Measurements from ENCODE around the gene USP32. TPM values are rescaled to one million over a fixed set of nuclear protein-coding genes. Genes with fewer than 3 reads are reported as not detected.
"Not testable (repeated sequence)": the region's sequence is repeated elsewhere in the genome, so short reads cannot be mapped to it uniquely, and the experiment has no call there.

The USP32 gene
- total RNA-seq, 2 experiments from 2014 or later: 26.6 to 27.0 TPM

DNA sequence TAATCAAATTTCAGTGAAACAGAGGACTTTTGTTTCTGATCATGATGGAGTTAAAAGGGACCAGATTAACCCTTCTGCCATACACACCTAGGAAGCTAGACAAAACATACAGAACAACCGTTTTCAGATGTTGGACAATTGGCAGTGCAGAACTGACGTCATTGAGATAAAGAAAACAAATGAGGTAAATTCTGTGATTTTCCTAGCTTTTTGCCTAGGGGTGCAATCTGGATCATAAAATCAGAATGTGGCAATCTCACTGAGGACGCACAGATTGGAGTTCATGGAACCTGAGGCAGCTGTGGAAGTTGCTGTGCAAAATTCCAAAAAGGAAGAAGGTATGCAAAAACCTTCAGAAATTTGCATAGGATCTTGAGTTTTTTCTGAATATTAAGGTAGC is 15.0 kb upstream of the USP32 start:
- CTCF ChIA-PET: interaction anchor here (0.7 kb wide), 1 partner anchor 146 kb away, joined by 4 read pairs; no protein-coding TSS in a partner anchor
- POLR2A ChIA-PET: no interaction called here

DNA sequence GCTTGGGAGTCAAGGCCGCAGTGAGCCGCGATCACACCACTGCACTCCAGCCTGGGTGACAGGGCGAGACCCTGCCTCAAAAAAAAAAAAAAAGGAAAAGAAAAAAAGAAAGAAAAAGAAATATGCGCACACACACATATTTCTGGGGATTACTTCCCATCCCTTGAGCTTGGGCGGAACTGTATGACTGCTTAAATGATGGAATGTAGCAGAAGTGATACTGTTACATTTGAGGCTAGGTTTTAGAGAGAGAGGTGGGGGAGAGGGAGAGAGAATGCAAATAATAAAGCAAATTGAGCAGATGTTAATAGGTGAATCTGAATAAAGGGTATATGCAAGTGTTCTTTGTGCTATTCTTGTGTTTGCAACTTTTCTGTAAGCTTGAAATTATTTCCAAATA is 12.0 kb upstream of the USP32 start:
- POLR2A ChIA-PET: no interaction called here
- CTCF ChIA-PET: interaction anchor here (0.8 kb wide), 1 partner anchor 264 kb away, joined by 4 read pairs; no protein-coding TSS in a partner anchor

DNA sequence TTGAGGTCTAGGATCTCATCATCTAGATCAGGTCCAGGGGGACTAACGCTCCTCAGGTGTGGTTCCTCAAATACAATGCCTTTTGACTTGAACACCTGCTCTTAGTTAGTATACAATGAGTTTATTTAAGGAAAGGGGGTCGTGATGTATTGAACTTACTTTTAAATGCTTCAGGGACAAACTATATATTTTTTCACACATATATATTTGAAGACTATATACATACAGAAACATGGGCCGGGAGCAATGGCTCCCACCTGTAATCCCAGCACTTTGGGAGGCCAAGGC is 11.5 kb upstream of the USP32 start:
- CTCF ChIA-PET: no interaction called here
- POLR2A ChIA-PET: no interaction called here

DNA sequence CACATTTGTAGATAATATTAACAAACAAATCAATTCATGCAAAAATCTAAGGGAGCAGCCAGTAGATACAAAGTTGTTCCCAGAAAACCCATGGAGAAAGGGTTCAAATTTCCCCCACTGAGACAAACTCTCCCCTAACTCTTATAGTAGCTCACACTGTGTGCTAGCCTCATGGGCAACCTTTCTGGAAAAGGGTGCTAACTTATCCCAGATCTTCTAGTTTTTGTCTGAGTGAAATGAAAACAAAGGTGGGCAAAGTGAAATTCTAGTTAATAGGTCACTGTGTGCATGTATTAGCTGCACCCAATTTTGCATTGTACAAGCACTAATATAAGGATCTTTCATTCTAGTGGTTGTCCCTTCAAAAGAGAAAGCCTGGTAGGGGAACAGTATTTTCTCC is 9.9 kb upstream of the USP32 start:
- ChIA-PET CTCF (interaction anchor here (1.0 kb wide), 1 partner anchor 202 kb away, joined by 3 read pairs; no protein-coding TSS in a partner anchor), POLR2A (no interaction called here)

DNA sequence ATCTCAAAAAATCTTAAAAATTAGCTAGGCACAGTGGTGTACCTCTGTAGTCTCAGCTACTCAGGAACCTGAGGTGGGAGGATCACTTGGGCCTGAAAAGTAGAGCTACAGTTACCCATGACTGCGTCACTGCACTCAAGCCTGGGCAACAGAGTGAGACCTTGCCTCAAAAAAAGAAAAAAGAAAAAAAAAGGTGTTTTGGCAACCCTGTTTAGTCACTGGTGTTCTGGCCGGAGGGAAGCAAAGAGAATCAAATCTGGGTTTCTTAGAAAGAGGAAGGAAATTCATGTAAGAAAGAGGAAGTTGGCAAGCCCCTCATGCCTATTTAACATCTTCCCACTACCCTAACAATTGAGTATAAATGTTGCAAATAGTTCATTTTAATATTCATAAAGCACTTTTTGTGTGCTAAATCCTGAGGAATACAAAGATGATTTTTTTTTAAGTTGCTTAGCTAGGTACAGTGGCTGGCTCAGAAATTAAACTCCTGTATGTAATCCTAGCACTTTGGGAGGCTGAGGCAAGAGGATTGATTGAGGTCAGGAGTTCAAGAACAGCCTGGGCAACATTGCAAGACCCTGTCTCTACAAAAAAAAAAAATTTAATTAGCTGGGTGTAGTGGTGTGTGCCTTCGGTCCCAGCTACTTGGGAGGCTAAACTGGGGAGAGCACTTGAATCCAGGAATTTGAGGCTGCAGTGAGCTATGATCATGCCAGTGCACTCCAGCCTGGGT is 6.5 kb upstream of the USP32 start:
- POLR2A ChIA-PET: no interaction called here
- CTCF ChIA-PET: interaction anchor here (1.1 kb wide), 1 partner anchor 23 kb away, joined by 4 read pairs; no protein-coding TSS in a partner anchor

DNA sequence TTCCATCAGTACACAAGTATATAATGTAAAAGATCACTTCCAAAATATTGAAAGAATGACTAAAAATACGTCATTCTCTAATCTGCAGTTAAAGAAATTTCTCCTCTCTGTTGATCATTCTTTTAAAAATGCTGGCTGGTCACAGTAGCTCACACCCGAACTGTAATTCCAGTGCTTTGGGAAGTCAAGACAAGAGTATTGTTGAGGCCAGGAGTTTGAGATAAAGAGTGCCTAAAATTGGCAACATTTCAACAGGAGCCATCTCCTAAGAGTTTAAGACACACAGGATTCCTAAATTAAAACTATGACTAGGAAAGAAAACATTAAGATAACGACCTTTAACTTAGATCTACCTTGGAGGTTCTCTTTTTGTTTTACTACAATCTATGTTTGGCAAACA is 4.5 kb upstream of the USP32 start:
- CTCF ChIA-PET: interaction anchor here (1.2 kb wide), 2 partner anchors 11 to 25 kb away, joined by 4 read pairs; no protein-coding TSS in a partner anchor

DNA sequence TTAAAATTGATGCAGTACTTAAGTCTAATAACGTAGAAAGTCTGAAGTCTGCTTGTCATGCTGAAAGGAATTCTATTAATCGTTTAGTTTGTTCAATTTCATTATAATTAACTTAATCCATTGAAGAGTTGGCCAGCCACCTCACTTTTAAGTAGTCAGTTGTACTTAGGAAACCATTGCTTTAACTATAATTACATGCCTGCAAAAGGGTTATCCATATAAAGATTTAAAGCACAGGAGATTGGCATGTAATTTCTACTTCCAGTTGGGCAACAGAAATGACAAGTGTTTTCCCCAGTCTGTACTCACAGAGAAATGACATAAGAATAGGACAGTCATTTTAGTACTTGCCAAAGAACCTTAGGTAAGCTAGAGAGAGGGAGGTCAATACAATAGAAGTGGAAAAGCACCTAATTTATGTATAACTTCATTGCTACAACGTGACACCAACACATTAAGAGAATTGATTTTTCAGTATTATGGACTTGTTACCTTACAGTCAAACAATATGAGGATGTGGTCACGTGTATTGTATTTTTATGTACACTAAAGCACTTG is 3.7 kb upstream of the USP32 start:
- ChIA-PET POLR2A (no interaction called here), CTCF (interaction anchor here (1.2 kb wide), 1 partner anchor 12 kb away, joined by 4 read pairs; no protein-coding TSS in a partner anchor)

More for the DNA sequence above, 4.5 kb upstream of the USP32 start:
- POLR2A ChIA-PET: no interaction called here

DNA sequence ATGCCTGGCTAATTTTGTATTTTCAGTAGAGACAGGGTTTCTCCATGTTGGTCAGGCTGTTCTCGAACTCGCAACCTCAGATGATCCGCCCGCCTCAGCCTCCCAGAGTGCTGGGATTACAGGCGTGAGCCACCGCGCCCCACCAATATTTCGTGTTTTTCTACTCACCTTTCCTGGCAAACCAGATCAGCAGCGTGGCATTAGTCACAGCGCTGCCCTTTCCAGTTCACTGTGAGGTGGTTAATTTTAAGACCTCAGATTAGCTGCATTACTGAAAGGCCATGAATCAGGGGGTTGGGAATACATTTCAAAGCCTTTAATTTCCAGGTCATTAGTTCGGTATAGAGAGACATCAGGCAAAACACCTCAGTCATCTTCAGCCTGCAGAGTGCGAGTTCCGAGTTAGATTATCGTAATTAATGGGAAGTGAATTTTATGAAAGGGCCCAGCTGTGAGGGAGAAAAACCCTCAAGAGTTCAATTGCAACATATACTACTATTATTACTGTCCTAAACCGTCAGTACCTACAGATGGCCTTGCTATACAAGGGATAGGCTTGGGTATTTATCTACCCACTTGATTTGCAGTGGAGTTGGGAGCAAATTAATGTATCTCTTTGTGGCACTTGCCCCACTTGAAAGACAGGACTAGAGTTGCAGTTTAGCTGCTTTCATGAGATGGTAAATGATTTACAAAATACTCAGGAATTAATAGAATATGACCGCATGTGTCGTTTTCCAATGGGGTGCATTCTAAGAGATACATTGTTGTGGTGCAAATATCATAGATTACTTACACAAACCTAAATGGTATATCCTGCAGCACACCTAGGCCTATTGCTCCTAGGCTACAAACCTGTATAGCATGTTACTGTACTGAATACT is 2.1 kb upstream of the USP32 start:
- POLR2A ChIA-PET: no interaction called here
- CTCF ChIA-PET: no interaction called here

DNA sequence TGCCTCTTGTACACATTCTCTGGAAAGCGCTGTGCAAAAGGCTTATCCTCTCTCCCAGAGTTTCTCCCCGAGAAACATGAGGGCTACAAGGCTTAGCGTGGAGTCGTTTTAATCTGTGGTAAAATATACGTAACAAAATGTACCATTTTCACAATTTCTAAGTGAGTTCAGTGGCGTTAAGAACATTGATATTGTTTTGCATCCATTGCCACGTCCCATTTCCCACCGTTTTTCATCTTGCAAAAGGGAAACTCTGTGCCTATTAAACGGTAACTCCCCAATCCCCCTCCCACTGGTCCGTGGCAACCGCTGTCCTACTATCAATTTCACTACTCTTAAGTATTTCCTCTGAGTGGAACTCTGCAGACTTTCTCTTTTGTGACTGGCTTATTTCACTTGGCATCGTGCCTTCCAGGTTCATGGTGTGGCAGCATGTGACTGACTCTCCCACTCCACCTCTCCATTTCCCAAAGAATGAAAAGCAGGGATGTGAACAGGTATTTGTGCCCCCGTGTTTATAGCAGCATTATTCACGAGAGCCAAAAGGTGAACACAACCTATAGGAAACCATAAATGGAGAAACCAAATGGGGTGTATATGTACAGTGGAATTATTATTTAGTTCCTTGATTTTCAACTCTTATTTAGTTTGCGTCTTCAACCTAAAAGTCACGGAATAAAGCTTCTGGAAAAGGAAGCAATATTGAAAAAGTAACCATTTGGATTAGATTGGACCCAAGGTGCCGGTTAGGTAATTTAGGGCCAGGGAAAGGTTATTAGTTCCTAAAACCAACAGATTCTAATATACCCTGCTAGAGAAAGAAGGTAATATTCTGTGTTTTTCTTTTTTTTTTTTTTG is 1.1 kb upstream of the USP32 start:
- POLR2A ChIA-PET: interaction anchor here (0.9 to 1.5 kb wide), 3 partner anchors 36 to 315 kb away, joined by 3 to 5 read pairs (median 5); no protein-coding TSS in a partner anchor
- CTCF ChIA-PET: no interaction called here

DNA sequence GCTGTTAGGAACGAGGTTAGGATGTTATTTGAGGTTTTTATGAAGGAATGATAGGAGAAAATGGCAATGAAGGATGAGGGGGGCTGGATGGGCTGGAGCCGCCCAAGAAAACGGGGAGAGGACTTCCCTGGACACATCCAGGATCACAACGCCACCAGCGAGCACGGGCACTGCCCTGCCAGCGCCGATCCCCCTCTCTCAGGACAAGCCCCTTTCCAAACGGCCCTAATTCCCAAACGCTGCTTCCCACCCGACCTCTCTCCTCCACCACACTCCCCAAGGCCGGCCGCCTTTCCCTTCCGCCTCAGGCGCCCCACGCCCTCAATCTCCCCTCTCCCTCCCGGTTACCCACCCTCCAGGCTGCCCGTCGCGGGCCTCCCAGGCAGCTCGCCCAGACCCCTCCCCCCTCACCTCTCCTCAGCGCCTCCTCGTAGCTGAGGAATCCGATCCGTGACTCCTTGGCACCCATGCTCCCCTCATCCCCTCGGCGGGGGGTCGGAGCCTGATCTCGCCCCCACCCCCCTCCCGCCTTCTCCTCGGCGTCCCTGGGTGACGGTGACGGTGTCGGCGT is 377 bp downstream of the USP32 start:
- POLR2A ChIA-PET: interaction anchor here (0.6 to 1.5 kb wide), 4 partner anchors 35 to 773 kb away, joined by 3 to 5 read pairs (median 4); no protein-coding TSS in a partner anchor
- CTCF ChIA-PET: no interaction called here

DNA sequence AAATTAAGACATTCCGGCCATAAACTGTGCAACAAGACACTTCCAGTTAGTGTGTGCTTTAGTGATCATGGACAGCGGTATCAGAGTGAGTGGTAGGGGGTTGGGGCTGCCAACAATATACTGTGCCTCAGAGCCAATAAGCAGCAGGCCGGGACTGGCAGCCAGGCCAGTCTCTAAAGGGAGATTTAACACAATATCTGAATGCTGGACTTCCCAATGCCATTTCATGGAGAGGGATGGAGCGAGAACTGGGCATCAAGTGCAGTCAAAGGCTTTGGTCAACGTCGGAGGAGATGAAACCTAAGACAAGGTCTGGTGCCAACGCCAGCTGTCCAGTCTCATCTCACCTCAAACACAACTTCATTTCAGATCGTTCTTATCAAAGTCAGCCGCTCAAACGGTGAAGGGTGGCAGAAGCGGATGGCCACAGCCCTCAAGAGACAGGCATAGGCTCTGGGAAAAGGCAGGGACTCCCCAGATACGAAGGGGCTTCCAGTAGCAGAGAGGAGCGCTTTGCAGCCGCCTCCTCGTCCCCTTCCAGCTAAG is 935 bp downstream of the USP32 start:
- CTCF ChIA-PET: no interaction called here
- POLR2A ChIA-PET: interaction anchor here (1.5 kb wide), 1 partner anchor 35 kb away, joined by 5 read pairs; no protein-coding TSS in a partner anchor

DNA sequence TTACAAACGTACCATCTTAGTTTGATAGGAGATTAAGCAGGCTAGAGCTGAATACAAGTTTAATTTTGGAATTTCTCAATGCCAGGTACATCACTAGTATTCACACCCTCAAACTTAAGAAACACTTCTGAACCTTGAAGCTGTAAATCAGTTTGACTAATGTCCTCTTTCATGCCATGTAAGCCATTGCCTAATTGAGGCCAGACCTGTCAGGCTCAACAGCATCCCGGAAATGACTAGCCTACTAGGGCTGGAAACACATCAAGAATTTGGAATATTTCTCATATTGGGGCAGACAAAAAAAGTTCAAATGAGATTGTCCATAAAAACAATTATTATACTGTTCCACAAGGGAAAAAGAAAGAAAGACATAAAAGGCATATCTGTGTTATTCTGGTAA is 1.7 kb downstream of the USP32 start:
- CTCF ChIA-PET: no interaction called here
- POLR2A ChIA-PET: no interaction called here

DNA sequence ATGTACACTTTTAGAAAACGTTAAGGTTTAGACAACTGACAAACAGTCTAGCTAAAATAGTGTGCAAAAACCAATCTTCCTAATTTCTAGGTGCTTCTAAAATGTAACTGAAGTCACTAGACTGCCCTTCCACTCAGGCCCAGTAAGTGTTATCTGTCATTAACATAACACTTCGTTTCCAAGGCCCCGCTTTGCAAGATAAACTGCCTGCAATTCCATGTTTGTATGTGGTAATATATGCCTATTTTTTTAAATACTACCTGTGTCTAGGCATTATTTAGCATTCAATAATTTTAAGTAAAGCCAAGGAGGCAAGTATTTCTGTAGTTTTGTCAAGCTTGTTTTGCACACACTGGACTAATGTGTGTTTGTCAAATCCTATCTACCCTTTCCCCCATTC is 3.2 kb downstream of the USP32 start:
- ChIA-PET POLR2A (no interaction called here), CTCF (no interaction called here)

DNA sequence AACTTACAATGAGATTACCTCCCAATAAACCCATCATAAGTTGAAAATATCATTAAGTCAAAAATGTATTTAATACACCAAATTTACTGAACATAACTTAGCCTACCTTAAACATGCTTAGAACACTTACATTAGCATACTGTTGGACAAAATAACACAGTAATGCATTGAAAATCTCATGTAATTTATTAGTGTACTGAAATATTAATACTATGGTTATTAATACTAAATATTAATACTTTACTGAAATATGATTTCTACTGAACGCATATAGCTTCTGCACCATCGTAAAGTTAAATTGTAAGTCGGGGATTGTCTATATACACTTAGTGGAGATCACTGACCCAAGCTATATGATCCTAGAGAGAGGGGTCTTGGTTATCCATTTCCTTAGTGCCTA is 4.3 kb downstream of the USP32 start:
- POLR2A ChIA-PET: no interaction called here
- CTCF ChIA-PET: interaction anchor here (0.7 kb wide), 1 partner anchor 220 kb away, joined by 3 read pairs; no protein-coding TSS in a partner anchor

DNA sequence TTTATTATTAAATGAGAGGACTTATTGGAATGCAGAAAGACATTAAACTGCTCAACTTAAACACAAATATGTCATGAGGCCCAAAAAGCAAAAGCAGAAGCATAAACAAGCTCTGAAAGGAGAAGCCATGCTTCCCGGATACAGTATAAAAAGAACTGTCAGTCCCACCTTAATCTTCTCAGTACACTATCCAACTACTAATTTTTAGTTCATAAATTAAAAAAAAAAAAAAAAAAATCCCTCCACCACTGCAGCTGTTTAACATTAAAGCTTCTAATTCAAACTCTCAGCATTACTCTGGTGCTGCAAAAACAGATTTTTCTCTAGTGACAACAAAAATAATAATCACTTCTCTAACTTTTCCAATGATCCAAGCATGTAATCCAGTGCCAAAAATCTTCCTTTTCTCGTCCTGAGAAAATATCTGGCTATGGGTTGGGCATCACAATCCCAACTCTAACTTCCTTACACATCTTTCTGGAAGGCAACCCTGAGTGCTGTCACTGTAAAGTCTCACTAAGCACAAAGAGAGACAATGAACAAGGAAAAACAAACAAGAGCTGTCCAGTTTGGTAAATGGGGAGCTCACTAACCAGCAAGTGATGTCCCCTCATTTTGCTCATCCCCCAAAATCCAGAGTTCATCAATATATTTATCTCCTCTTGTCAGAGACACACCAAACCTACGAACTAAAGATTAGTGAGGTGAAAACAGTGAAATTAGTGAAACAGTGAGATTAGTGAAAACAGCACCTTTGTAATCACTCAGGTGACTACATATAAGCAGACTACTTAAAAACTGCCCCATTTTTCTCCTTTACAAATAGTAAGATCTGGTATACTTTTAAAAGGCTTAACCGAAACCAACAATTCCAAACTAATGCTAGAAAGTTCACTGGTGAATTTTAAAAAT is 5.5 kb downstream of the USP32 start:
- CTCF ChIA-PET: interaction anchor here (0.7 kb wide), 1 partner anchor 1053 kb away, joined by 3 read pairs; no protein-coding TSS in a partner anchor

DNA sequence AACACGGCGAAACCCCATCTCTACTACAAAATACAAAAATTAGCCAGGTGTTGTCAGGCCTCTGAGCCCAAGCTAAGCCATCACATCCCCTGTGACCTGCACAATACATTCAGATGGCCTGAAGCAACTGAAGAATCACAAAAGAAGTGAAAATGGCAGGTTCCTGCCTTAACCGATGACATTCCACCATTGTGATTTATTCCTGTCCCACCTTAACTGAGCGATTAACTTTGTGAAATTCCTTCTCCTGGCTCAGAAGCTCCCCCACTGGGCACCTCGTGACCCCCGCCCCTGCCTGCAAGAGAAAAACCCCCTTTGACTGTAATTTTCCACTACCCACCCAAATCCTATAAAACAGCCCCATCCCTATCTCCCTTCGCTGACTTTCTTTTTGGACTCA is 7.0 kb downstream of the USP32 start:
- CTCF ChIA-PET: not testable (repeated sequence)
- POLR2A ChIA-PET: interaction anchor here (0.6 kb wide), 1 partner anchor 29 kb away, joined by 4 read pairs; no protein-coding TSS in a partner anchor

More for the DNA sequence above, 5.5 kb downstream of the USP32 start:
- POLR2A ChIA-PET: no interaction called here

DNA sequence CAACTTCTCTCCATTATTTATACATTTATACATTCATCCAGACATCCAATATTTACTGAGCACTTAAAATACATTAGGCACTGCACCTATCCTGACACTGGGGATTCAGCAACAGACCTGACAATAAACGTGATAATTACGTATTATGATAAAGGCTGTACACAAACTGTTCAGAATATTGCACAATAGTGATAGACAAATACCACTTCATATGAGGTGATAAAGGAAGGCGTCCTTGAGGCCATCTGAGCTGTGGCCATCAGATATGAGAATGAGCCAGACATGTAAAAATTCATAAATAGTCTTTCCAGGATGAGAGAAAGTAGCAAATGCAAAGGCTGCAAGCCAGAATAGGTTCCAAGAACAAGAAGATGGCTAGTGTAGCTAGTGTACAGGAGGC is 8.6 kb downstream of the USP32 start:
- POLR2A ChIA-PET: interaction anchor here (0.6 kb wide), 2 partner anchors 298 to 419 kb away, joined by 3 read pairs; partner anchors contain the start of gene RNFT1
- CTCF ChIA-PET: interaction anchor here (0.5 kb wide), 2 partner anchors 866 to 868 kb away, joined by 3 to 4 read pairs; no protein-coding TSS in a partner anchor
